ENCODE measurements around the gene AVPR2. TPM values are rescaled to one million over a fixed set of nuclear protein-coding genes. Genes with fewer than 3 reads are reported as not detected.

Gene AVPR2
- total RNA-seq, 2 donors from 2014 or later: 2.3 to 4.7 TPM

DNA sequence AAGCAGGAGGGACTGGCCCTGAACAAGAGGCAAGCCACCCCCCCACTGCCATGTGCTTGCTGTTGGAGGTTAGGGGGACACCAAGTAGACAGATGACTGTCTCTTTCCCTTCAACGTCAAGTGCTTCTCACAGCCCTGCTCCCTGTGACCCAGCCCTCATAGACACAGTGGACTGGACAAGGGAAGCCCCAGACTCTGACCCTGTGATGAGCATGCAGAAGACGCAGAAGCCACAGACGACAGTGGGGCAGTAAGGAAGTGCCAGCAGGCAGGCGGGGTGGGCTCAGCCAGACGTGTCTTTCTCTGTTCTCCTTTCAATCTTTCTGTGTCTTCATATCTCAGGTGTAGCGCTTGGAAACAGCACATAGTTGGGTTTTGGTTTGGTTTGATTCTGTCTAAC lies 16.1 kb upstream of the AVPR2 start:
- H3K9me3 ChIP-seq: no peaks in the 10 kb centered on the region
- no peak overlapping the region for H3K27ac ChIP-seq
- H3K4me1 ChIP-seq: peaks cover 0 to 7% of the 10 kb centered on the region in 2 donors
- H3K27me3 ChIP-seq: peaks cover 15 to 29% of the 10 kb centered on the region in 2 donors
- no peak overlapping the region for H3K4me3 ChIP-seq
- no peak for DNase-seq (ENCODE audit: low spot score)
- no peaks in the 10 kb centered on the region for H3K36me3 ChIP-seq
- TF ChIP-seq, protein P1, sequence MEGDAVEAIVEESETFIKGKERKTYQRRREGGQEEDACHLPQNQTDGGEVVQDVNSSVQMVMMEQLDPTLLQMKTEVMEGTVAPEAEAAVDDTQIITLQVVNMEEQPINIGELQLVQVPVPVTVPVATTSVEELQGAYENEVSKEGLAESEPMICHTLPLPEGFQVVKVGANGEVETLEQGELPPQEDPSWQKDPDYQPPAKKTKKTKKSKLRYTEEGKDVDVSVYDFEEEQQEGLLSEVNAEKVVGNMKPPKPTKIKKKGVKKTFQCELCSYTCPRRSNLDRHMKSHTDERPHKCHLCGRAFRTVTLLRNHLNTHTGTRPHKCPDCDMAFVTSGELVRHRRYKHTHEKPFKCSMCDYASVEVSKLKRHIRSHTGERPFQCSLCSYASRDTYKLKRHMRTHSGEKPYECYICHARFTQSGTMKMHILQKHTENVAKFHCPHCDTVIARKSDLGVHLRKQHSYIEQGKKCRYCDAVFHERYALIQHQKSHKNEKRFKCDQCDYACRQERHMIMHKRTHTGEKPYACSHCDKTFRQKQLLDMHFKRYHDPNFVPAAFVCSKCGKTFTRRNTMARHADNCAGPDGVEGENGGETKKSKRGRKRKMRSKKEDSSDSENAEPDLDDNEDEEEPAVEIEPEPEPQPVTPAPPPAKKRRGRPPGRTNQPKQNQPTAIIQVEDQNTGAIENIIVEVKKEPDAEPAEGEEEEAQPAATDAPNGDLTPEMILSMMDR (IDR thresholded peaks at IDR 0.05): no peak

DNA sequence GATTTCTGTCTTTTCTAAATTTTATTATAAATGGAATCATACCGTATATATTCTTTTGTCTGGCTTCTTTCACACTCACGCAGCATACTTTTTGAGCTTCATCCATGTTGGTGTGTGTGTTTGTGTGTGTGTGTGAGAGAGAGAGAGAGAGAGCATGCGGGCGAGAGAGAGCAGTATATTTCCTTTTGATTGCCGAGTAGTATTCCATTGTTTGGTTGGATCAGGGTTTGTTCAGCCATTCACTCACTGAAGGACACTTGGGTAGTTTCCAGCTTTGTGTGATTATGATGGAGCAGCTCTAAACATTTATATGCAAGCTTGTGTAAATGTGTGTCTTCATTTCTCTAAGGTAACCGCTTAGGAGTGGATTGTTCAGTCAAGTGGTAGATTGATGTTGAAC lies 15.3 kb upstream of the AVPR2 start:
- H3K36me3 ChIP-seq: no peaks in the 10 kb centered on the region
- TF ChIP-seq, protein P1 (IDR thresholded peaks at IDR 0.05): no peak
- peaks cover 0 to 7% of the 10 kb centered on the region in 2 donors for H3K4me1 ChIP-seq
- DNase-seq (ENCODE audit: low spot score): no peak
- peaks cover 15 to 24% of the 10 kb centered on the region in 2 donors for H3K27me3 ChIP-seq
- no peaks in the 10 kb centered on the region for H3K9me3 ChIP-seq
- H3K27ac ChIP-seq: no peak overlapping the region
- H3K4me3 ChIP-seq: no peak overlapping the region

DNA sequence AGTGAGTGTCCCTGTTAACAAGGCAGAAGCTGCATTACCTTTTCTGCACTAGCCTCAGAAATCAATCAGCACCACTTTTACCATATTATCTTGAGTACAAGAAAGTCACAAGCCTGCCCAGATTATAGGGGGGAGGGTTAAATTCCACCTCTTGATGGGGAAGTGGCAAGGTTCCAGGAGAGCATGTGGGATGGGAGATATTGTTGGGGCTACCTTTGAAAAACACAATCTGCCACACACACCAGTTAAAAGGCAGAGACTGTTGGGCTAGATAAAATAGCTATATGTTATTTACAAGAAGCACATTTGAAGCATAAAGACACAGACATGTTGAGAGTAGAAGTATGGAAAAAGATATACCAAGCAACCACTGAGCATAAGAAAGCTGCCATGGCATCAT lies 6.6 kb upstream of the AVPR2 start:
- H3K9me3 ChIP-seq: peaks cover 0 to 20% of the 10 kb centered on the region in 2 donors
- DNase-seq (ENCODE audit: low spot score): no peak
- H3K4me3 ChIP-seq: no peak overlapping the region
- H3K27me3 ChIP-seq: no peaks in the 10 kb centered on the region
- peaks cover 0 to 22% of the 10 kb centered on the region in 2 donors for H3K4me1 ChIP-seq
- no peak overlapping the region for H3K27ac ChIP-seq
- no peaks in the 10 kb centered on the region for H3K36me3 ChIP-seq
- TF ChIP-seq, protein P1 (IDR thresholded peaks at IDR 0.05): no peak

DNA sequence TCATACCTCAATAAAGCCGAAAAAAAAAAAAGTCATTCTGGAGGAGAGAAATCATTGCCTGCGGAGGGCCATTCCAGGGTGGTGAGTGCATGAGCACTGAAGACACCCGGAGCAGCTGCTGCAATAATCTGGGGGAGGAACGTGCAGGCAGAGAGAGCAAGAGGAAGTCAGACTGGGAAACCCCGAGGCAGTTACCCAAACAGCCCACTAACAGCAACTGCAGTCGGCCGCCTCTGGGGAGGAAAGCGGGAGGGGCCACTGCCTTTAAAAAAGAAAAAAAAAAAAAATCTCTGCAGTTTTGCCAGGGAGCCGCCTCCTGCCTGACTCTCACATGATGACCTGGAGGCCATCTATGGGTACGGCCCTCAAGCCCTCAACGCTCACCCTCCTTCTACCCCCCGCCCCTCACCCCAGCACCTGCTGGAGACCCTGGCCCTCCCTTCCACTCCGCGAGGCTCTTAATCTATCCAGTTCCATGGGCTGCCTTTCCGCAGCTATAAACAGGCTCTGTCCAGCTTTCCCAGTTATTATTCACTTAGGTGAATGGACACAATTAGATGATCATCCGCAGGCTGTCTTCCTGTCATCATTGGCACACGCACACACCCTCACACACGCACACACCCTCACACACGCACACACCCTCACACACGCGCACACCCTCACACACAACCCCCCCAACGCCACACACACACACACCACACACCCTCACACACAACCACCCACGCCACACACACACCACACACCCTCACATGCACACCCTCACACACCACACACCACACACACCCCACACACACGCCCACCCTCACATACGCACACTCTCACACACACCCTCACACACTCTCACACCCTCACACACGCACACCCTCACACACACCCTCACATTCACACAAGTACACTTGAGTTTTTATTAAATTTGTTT lies 3.4 kb upstream of the AVPR2 start:
- no peak for DNase-seq (ENCODE audit: low spot score)

DNA sequence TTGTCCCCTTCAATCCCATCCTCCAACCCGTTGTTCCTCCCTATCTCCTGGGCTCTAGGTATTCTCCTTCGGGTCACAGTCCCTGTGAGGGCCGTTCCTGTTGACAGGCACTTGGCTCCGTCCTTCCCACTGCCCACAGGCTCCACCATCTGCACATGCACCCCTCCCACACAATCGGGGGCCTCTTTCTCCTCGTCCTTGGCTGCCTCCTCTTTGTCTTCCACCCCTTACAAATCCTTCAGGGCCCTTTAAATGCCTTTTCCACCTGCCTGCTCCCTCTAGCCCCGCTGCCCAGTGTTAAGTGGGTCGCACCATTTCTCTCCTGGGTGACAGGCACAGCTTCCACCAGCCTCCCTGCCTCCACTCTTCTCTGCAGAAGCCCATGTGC lies 2.7 kb upstream of the AVPR2 start:
- TF ChIP-seq, protein P1 (IDR thresholded peaks at IDR 0.05): no peak
- Histone ChIP-seq H3K4me3 (no peak overlapping the region), H3K27ac (no peak overlapping the region), H3K27me3 (no peaks in the 10 kb centered on the region), H3K36me3 (no peaks in the 10 kb centered on the region), H3K9me3 (peaks cover 0 to 9% of the 10 kb centered on the region in 2 donors), H3K4me1 (peaks cover 0 to 23% of the 10 kb centered on the region in 2 donors)
- DNase-seq (ENCODE audit: low spot score): no peak

More for the DNA sequence above, 3.4 kb upstream of the AVPR2 start:
- TF ChIP-seq, protein P1 (IDR thresholded peaks at IDR 0.05): no peak
- peaks cover 0 to 23% of the 10 kb centered on the region in 2 donors for H3K4me1 ChIP-seq
- no peaks in the 10 kb centered on the region for H3K36me3 ChIP-seq
- peaks cover 0 to 11% of the 10 kb centered on the region in 2 donors for H3K9me3 ChIP-seq
- no peak overlapping the region for H3K27ac ChIP-seq
- no peaks in the 10 kb centered on the region for H3K27me3 ChIP-seq
- no peak overlapping the region for H3K4me3 ChIP-seq
